ENCODE results near the gene APLP1.
"Not testable (repeated sequence)": the region's sequence is repeated elsewhere in the genome, so short reads cannot be mapped to it uniquely, and the experiment has no call there.

Gene APLP1

DNA sequence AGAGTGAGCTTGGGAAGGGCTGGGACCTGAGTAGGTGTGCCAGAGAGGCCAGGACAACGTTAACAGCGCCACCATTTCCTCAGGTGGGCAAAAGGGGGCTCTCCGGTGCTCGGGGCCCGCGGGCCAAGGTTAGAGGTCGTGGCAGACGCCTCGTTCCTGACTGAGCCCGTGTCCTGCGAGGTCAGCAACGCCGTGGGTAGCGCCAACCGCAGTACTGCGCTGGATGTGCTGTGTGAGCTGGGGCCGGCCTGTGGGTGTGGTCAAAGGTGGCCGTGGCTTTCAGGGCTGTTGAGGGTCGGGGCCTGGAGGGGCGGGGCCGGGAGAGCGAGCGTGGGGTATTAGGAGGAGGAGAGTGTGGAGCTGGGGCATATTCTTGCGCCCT, 7.9 kb upstream of the APLP1 start:
- H2AFZ ChIP-seq (ENCODE audit: low read depth, low read length) = no peak overlapping the region
- no peaks in the 10 kb centered on the region for H3K27me3 ChIP-seq (ENCODE audit: insufficient read depth, low read length)
- H3K36me3 ChIP-seq (ENCODE audit: insufficient read depth, low read length) = no peaks in the 10 kb centered on the region
- no peaks in the 10 kb centered on the region for H3K9me3 ChIP-seq (ENCODE audit: low read length)
- H3K4me3 ChIP-seq (ENCODE audit: low read length) = no peak overlapping the region
- peaks cover 24% of the 10 kb centered on the region for H3K4me1 ChIP-seq (ENCODE audit: insufficient read depth, low read length)

DNA sequence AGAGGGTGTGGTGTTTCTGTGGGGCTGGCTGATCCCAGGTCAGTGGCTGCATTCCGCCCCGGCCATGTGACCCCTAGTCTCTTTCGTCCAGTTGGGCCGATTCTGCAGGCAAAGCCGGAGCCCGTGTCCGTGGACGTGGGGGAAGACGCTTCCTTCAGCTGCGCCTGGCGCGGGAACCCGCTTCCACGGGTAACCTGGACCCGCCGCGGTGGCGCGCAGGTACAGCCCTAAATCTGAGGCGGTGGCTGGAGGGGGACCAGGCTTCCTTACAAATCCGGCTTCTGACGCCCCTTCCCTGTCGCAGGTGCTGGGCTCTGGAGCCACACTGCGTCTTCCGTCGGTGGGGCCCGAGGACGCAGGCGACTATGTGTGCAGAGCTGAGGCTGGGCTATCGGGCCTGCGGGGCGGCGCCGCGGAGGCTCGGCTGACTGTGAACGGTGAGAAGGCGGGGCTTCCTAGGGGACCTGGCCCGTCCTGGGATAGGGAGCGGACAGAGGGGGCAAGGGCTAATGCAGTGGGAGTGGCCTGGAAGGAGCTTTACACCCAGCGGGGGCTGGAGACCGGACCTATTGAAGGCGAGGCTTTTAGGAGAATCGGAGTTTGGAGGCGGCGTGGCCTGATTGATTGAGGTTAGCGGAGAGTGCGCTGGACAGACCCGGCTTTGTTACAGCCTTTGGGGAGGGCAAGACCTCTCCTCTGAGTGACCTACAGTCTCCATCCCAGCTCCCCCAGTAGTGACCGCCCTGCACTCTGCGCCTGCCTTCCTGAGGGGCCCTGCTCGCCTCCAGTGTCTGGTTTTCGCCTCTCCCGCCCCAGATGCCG, 7.3 kb upstream of the APLP1 start:
- Histone ChIP-seq H3K4me3 (ENCODE audit: low read length) (no peak overlapping the region), H3K9me3 (ENCODE audit: low read length) (no peaks in the 10 kb centered on the region), H2AFZ (ENCODE audit: low read depth, low read length) (no peak overlapping the region), H3K27me3 (ENCODE audit: insufficient read depth, low read length) (no peaks in the 10 kb centered on the region), H3K36me3 (ENCODE audit: insufficient read depth, low read length) (no peaks in the 10 kb centered on the region), H3K4me1 (ENCODE audit: insufficient read depth, low read length) (peaks cover 18% of the 10 kb centered on the region)

DNA sequence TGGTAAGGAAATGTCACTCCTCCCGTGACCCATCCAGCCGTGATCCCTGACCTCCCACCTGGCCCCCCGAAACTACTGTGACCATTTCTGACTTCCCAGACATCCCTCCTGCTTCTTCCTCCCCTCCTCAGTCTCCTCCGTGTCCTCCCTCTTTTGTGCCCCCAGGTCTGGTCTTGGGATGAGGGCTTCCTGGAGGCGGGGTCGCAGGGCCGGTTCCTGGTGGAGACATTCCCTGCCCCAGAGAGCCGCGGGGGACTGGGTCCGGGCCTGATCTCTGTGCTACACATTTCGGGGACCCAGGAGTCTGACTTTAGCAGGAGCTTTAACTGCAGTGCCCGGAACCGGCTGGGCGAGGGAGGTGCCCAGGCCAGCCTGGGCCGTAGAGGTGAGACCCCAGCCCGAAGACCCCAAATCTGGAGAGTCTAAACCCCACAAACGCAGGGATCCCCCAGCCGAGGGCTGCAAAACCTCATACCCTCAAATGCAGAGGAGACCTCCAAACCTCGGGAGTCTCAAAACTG, 6.7 kb upstream of the APLP1 start:
- Histone ChIP-seq H3K27me3 (ENCODE audit: insufficient read depth, low read length) (no peaks in the 10 kb centered on the region), H2AFZ (ENCODE audit: low read depth, low read length) (no peak overlapping the region), H3K36me3 (ENCODE audit: insufficient read depth, low read length) (no peaks in the 10 kb centered on the region), H3K4me3 (ENCODE audit: low read length) (no peak overlapping the region), H3K9me3 (ENCODE audit: low read length) (no peaks in the 10 kb centered on the region), H3K4me1 (ENCODE audit: insufficient read depth, low read length) (peaks cover 17% of the 10 kb centered on the region)

DNA sequence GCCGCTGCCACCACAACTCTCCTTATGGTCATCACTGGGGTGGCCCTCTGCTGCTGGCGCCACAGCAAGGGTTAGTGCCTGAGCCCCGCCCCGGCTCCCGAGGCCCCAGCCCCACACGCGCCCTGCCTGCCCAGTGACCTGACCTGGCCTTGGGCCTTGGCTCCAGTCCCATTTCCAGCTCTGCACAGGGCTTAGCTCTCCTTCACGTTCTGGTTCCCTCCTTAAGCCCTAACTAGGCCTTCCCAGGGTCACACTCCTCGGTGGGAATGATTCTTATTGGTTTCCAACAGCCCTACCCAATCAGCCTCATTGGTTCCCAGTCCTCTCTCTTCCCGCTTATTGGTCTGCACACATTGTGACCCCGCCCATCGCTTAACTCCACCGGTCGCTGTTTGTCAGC, 5.8 kb upstream of the APLP1 start:
- H3K27me3 ChIP-seq (ENCODE audit: insufficient read depth, low read length) = no peaks in the 10 kb centered on the region

DNA sequence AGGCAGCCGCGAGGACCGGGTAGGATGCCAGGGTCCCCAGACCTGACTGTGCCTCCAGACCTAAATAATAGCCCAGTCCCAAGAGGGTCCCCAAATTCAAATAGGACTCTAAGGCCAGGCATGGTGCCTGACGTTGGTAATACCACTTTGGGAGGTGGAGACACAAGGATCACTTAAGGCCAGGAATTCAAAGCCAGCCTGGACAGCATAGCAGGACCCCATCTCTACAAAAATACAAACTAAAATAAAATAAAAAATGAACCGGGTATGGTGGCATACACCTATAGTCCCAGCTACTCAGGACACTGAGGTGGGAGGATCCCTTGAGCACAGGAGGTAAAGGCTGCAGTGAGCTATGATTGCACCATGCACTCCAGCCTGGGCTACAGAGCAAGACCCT, 5.4 kb upstream of the APLP1 start:
- H3K27me3 ChIP-seq (ENCODE audit: insufficient read depth, low read length) = no peaks in the 10 kb centered on the region
- H3K4me1 ChIP-seq (ENCODE audit: insufficient read depth, low read length) = peaks cover 14% of the 10 kb centered on the region
- no peaks in the 10 kb centered on the region for H3K36me3 ChIP-seq (ENCODE audit: insufficient read depth, low read length)
- no peak overlapping the region for H3K4me3 ChIP-seq (ENCODE audit: low read length)
- no peaks in the 10 kb centered on the region for H3K9me3 ChIP-seq (ENCODE audit: low read length)
- H2AFZ ChIP-seq (ENCODE audit: low read depth, low read length) = no peak overlapping the region

More for the DNA sequence above, 5.8 kb upstream of the APLP1 start:
- Histone ChIP-seq H3K36me3 (ENCODE audit: insufficient read depth, low read length) (no peaks in the 10 kb centered on the region), H2AFZ (ENCODE audit: low read depth, low read length) (no peak overlapping the region), H3K9me3 (ENCODE audit: low read length) (no peaks in the 10 kb centered on the region), H3K4me3 (ENCODE audit: low read length) (no peak overlapping the region), H3K4me1 (ENCODE audit: insufficient read depth, low read length) (peaks cover 11% of the 10 kb centered on the region)

DNA sequence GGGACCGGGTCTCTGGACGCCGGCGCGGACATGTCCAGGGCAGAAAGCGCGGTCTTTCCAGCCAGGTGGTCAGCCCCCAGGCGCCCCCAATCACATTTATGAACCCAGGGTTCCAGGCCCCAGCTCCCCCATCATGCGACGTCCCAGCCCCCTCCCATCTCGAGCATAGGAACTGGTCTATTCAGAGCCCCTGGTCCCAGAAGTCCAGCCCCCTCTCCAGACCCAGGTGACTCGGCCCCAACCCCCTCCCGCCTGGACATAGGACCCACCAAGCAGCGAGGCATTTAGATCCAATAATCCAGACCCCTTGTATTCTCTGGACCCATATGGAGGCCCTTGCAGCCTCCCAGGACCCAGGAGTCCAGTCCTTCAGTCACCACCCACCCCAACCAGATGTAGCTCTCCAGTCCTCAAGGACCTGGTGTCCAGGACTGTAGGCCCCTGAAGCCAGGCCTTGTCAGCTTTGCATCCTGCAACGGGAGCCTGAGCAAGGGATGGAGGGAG, 501 bp downstream of the APLP1 start:
- Histone ChIP-seq H3K4me1 (ENCODE audit: insufficient read depth, low read length) (peaks cover 14% of the 10 kb centered on the region), H3K9me3 (ENCODE audit: low read length) (no peaks in the 10 kb centered on the region), H3K4me3 (ENCODE audit: low read length) (peak overlapping the region; percentile 72), H2AFZ (ENCODE audit: low read depth, low read length) (no peak overlapping the region), H3K36me3 (ENCODE audit: insufficient read depth, low read length) (peaks cover 20% of the 10 kb centered on the region), H3K27me3 (ENCODE audit: insufficient read depth, low read length) (no peaks in the 10 kb centered on the region)

DNA sequence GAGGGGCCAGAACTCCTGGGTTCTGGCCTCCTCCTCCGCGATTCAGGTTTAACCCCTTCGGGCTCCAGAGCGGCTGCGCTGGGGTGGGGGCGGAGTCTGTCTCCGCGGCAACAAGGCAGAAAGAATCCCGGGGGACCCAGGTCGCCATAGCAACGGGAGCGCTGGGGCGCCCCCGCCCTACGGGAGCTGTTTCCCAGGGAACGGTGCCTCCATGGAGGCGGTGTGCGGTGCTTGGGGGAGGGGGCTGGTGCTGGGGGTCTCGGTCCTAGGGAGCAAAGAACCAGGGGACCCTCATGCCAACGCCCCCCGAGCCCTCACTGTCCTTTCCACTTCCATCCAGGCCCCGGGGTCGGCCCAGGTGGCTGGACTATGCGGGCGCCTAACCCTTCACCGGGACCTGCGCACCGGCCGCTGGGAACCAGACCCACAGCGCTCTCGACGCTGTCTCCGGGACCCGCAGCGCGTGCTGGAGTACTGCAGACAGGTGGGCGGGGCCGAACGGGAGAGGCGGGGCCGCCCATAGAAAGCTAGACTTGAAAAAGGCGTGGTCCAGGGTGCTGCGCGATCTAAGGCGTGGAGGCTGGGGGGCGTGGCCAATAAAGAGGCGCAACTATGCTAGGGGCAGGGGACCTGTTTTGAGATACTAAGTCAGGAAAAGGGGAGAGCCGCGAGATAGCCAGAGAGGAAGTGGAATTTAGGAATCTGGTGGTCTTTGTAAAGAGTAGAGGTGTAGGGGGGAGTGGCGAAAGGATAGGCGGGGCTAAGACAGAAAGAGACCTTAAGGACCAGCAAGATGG, 1.2 kb downstream of the APLP1 start:
- Histone ChIP-seq H2AFZ (ENCODE audit: low read depth, low read length) (peak overlapping the region; percentile 12), H3K27me3 (ENCODE audit: insufficient read depth, low read length) (no peaks in the 10 kb centered on the region), H3K4me1 (ENCODE audit: insufficient read depth, low read length) (peaks cover 14% of the 10 kb centered on the region), H3K9me3 (ENCODE audit: low read length) (no peaks in the 10 kb centered on the region), H3K4me3 (ENCODE audit: low read length) (peak overlapping the region; percentile 72), H3K36me3 (ENCODE audit: insufficient read depth, low read length) (peaks cover 26% of the 10 kb centered on the region)

DNA sequence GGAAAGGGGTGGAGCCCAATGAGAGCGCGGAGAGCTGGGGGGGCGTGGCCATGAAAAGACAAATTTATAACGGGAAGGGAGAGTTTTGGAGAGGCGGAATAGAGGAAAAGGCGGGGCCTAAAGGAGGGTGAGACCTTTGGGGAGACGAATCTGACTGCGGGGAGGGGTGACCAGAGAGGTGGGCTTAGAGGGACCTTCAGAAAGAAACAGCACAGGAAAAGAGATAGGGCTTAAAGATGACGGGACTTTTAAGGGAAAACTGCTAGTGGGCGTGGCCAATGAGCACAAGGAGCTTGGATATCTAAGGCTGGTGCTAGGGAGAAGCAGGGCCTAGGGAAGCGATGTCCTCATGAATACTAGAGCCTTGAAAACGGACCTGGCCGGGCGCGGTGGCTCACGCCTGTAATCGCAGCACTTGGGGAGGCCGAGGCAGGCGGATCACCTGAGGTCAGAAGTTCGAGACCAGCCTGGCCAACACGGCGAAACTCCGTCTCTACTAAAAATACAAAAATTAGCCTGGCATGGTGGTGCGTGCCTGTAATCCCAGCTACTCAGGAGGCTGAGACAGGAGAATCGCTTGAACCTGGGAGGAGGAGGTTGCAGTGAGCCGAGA, 1.9 kb downstream of the APLP1 start:
- Histone ChIP-seq H3K36me3 (ENCODE audit: insufficient read depth, low read length) (peaks cover 31% of the 10 kb centered on the region), H2AFZ (ENCODE audit: low read depth, low read length) (peak overlapping the region; percentile 12), H3K4me3 (ENCODE audit: low read length) (peak overlapping the region; percentile 72), H3K4me1 (ENCODE audit: insufficient read depth, low read length) (peaks cover 14% of the 10 kb centered on the region)
- H3K9me3 ChIP-seq (ENCODE audit: low read length); H3K27me3 ChIP-seq (ENCODE audit: insufficient read depth, low read length): not testable (repeated sequence)

DNA sequence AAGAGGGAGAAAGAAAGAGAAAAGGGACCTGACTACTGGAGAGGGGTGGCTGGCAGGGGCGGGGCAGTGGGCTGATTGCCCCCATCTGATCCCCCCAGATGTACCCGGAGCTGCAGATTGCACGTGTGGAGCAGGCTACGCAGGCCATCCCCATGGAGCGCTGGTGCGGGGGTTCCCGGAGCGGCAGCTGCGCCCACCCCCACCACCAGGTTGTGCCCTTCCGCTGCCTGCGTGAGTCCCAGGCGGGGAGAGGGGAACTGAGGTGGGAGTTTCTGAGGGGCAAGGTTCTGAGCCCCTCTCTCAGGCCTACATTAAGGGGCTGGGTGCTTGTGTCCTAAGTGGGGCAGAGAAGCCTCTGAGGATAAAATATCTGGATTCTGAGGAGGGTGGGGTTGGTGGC, 2.4 kb downstream of the APLP1 start:
- H3K4me3 ChIP-seq (ENCODE audit: low read length) = no peak overlapping the region

DNA sequence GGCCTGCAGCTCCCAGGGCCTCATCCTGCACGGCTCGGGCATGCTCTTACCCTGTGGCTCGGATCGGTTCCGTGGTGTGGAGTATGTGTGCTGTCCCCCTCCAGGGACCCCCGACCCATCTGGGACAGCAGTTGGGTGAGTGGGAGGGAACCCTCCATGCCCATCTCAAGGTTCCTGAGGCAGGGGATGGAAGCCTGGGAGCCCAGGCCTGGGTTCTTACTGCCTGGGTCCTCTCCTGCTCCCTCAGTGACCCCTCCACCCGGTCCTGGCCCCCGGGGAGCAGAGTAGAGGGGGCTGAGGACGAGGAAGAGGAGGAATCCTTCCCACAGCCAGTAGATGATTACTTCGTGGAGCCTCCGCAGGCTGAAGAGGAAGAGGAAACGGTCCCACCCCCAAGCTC, 3.2 kb downstream of the APLP1 start:
- Histone ChIP-seq H3K9me3 (ENCODE audit: low read length) (no peaks in the 10 kb centered on the region), H3K4me1 (ENCODE audit: insufficient read depth, low read length) (peaks cover 14% of the 10 kb centered on the region), H3K36me3 (ENCODE audit: insufficient read depth, low read length) (peaks cover 38% of the 10 kb centered on the region), H3K27me3 (ENCODE audit: insufficient read depth, low read length) (no peaks in the 10 kb centered on the region), H3K4me3 (ENCODE audit: low read length) (no peak overlapping the region), H2AFZ (ENCODE audit: low read depth, low read length) (no peak overlapping the region)

More for the DNA sequence above, 2.4 kb downstream of the APLP1 start:
- Histone ChIP-seq H3K4me1 (ENCODE audit: insufficient read depth, low read length) (peaks cover 14% of the 10 kb centered on the region), H2AFZ (ENCODE audit: low read depth, low read length) (no peak overlapping the region), H3K9me3 (ENCODE audit: low read length) (no peaks in the 10 kb centered on the region), H3K36me3 (ENCODE audit: insufficient read depth, low read length) (peaks cover 31% of the 10 kb centered on the region), H3K27me3 (ENCODE audit: insufficient read depth, low read length) (no peaks in the 10 kb centered on the region)

DNA sequence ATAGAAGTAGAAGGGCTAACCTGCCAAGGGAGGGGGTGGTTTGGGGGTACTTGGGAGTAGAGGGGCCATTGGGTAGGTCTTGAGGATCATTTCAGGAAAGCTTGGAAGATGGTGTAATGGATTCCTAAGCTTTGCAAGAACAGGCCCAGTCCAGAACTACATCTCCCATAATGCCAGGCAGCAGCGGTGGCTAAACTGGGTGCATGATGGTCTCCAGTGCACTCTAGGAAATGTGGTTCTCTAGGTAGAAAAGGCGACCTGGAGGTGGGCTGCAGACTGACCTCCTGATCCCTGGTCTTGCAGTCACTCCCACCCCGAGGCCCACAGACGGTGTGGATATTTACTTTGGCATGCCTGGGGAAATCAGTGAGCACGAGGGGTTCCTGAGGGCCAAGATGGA, 3.8 kb downstream of the APLP1 start:
- H3K9me3 ChIP-seq (ENCODE audit: low read length) = no peaks in the 10 kb centered on the region
- peaks cover 14% of the 10 kb centered on the region for H3K4me1 ChIP-seq (ENCODE audit: insufficient read depth, low read length)
- H3K4me3 ChIP-seq (ENCODE audit: low read length) = no peak overlapping the region
- H3K27me3 ChIP-seq (ENCODE audit: insufficient read depth, low read length) = no peaks in the 10 kb centered on the region
- H3K36me3 ChIP-seq (ENCODE audit: insufficient read depth, low read length) = peaks cover 41% of the 10 kb centered on the region
- no peak overlapping the region for H2AFZ ChIP-seq (ENCODE audit: low read depth, low read length)

DNA sequence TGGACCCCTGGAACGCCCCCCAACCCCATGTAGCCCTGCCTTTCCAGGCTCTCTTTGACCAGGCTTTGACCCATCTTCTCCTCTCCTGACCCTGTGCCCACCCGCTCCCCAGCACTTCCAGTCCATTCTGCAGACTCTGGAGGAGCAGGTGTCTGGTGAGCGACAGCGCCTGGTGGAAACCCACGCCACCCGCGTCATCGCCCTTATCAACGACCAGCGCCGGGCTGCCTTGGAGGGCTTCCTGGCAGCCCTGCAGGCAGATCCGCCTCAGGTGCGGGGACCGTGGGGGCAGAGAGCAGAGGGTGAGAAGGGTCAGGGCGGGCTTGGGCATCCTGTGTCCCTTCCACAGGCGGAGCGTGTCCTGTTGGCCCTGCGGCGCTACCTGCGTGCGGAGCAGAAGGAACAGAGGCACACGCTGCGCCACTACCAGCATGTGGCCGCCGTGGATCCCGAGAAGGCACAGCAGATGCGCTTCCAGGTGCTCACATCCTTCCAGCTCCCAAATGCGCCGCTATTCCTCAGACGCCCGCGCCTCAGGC, 6.1 kb downstream of the APLP1 start:
- Histone ChIP-seq H3K4me3 (ENCODE audit: low read length) (no peak overlapping the region), H3K36me3 (ENCODE audit: insufficient read depth, low read length) (peaks cover 61% of the 10 kb centered on the region), H3K27me3 (ENCODE audit: insufficient read depth, low read length) (no peaks in the 10 kb centered on the region)

More for the DNA sequence above, 6.1 kb downstream of the APLP1 start:
- no peaks in the 10 kb centered on the region for H3K9me3 ChIP-seq (ENCODE audit: low read length)
- peaks cover 6% of the 10 kb centered on the region for H3K4me1 ChIP-seq (ENCODE audit: insufficient read depth, low read length)
- no peak overlapping the region for H2AFZ ChIP-seq (ENCODE audit: low read depth, low read length)

Measured in neuron (in vitro differentiated cells).